B cell (primary cell): ENCODE results near the gene ASB2. TPM values are rescaled to one million over a fixed set of nuclear protein-coding genes. Genes with fewer than 3 reads are reported as not detected.

Experiments
- ATAC-seq: fragments of 200-7000 bp; cut with Tn5 transposase; one replicate; pipeline ENCODE4 v1.10.0; 2021; ENCODE audit warnings: low read depth, mild to moderate bottlenecking, moderate number of reproducible peaks, moderate library complexity
- CTCF ChIA-PET: fragments of 350-600 bp; sonication (Branson Sonifier 250); formaldehyde crosslinking; loops from one replicate; lab custom pipeline; 2021; ENCODE audit warnings: antibody characterized with exemption, inconsistent platforms; lab: Charles Lee
- POLR2A ChIA-PET: fragments of 350-600 bp; sonication (Branson Sonifier 250); formaldehyde crosslinking; loops from one replicate; lab custom pipeline; 2021; ENCODE audit warnings: antibody characterized with exemption; lab: Charles Lee
- DNase-seq: peaks from one replicate; pipeline ENCODE4 v3.0.0; 2013
- H2AFZ ChIP-seq: 2 replicates; pipeline ENCODE4 v1.6.1; 2012; ENCODE audit warnings: mild to moderate bottlenecking, low read depth, low read length; ENCODE audit not compliant: insufficient read depth, poor library complexity, severe bottlenecking
- H3K27ac ChIP-seq, 2 donors: 1 replicate in 1 of 2; 2 replicates in 1 of 2; pipeline ENCODE4 v1.5.1; 2012 to 2013; ENCODE audit warnings: low read length in 2 of 2, mild to moderate bottlenecking in 2 of 2, moderate library complexity in 1 of 2
- H3K27me3 ChIP-seq, 4 experiments: fragments of 200-600 bp in 1 of 4; sonication (generic) in 1 of 4; replicated peaks in 1 of 4; 1 replicate in 2 of 4; 2 replicates in 2 of 4; pipeline versions ENCODE4 v1.6.1 to v1.7.0; 2013 to 2016; ENCODE audit warnings: low read length in 3 of 4, mild to moderate bottlenecking in 2 of 4, mixed read lengths in 1 of 4, moderate library complexity in 1 of 4; ENCODE audit not compliant: insufficient read depth in 4 of 4, control insufficient read depth in 3 of 4; ENCODE audit errors: control extremely low read depth in 1 of 4
- H3K36me3 ChIP-seq, 2 experiments: replicated peaks in 1 of 2; 1 replicate in 1 of 2; 2 replicates in 1 of 2; pipeline versions ENCODE4 v1.6.1 to v1.7.1; 2013; ENCODE audit warnings: low read length in 1 of 2; ENCODE audit not compliant: insufficient read depth in 2 of 2, control insufficient read depth in 1 of 2; ENCODE audit errors: control extremely low read depth in 1 of 2, extremely low read depth in 1 of 2
- H3K4me1 ChIP-seq, 2 donors: fragments of 200-600 bp in 1 of 2; sonication (generic) in 1 of 2; 1 replicate in 1 of 2; 2 replicates in 1 of 2; pipeline versions ENCODE4 v1.5.1 to v1.6.1; 2013 to 2017; ENCODE audit warnings: low read length in 2 of 2; ENCODE audit not compliant: control insufficient read depth in 2 of 2, insufficient read depth in 2 of 2
- H3K4me2 ChIP-seq: replicated peaks from 2 replicates; pipeline ENCODE3; 2012; ENCODE audit warnings: mild to moderate bottlenecking, low read depth, low read length; ENCODE audit not compliant: poor library complexity, severe bottlenecking
- H3K4me3 ChIP-seq, 5 experiments: fragments of 200-600 bp in 1 of 5; sonication (generic) in 1 of 5; 1 replicate in 3 of 5; 2 replicates in 2 of 5; pipeline versions ENCODE4 v1.5.1 to v1.7.0; 2011 to 2016; ENCODE audit warnings: low read length in 4 of 5, mild to moderate bottlenecking in 4 of 5, low read depth in 2 of 5, control low read depth in 1 of 5, moderate library complexity in 1 of 5; ENCODE audit not compliant: insufficient read depth in 1 of 5; ENCODE audit errors: control extremely low read depth in 1 of 5, extremely low read depth in 1 of 5
- H3K79me2 ChIP-seq: fragments of 200-600 bp; sonication (generic); one replicate; pipeline ENCODE4 v1.6.0; 2016; ENCODE audit warnings: low read length; ENCODE audit not compliant: control insufficient read depth, insufficient read depth
- H3K9ac ChIP-seq: fragments of 200-600 bp; sonication (generic); 2 replicates; pipeline ENCODE4 v1.6.1; 2017; ENCODE audit warnings: mild to moderate bottlenecking, low read length, moderate library complexity
- H3K9me3 ChIP-seq, 3 donors: one replicate each; pipeline versions ENCODE4 v1.6.1 to v1.7.1; 2013; ENCODE audit warnings: low read length in 2 of 3; ENCODE audit not compliant: control insufficient read depth in 2 of 3, insufficient read depth in 1 of 3; ENCODE audit errors: control extremely low read depth in 1 of 3
- H4K20me1 ChIP-seq: 2 replicates; pipeline ENCODE4 v1.6.0; 2012; ENCODE audit warnings: mild to moderate bottlenecking, low read length; ENCODE audit not compliant: insufficient read depth, control insufficient read depth, poor library complexity, severe bottlenecking
- H3K27ac Mint-ChIP-seq: one replicate; pipeline ENCODE4 v1.8.0; 2021; ENCODE audit warnings: mixed read lengths
- H3K27me3 Mint-ChIP-seq: one replicate; pipeline ENCODE4 v1.8.0; 2021; ENCODE audit warnings: mixed read lengths
- H3K4me1 Mint-ChIP-seq: one replicate; pipeline ENCODE4 v1.8.0; 2021; ENCODE audit warnings: mixed read lengths
- H3K4me3 Mint-ChIP-seq: one replicate; pipeline ENCODE4 v1.8.0; 2021; ENCODE audit warnings: mixed read lengths
- H3K9me3 Mint-ChIP-seq: one replicate; pipeline ENCODE4 v1.8.0; 2022; ENCODE audit warnings: mixed read lengths; ENCODE audit not compliant: insufficient read depth
- CTCF ChIP-seq: fragments of 200-600 bp; IDR thresholded peaks from one replicate; pipeline ENCODE4 v1.8.0; 2022; ENCODE audit warnings: antibody characterized with exemption, mild to moderate bottlenecking
- EZH2 ChIP-seq: IDR thresholded peaks from 2 replicates; pipeline ENCODE4 v1.6.1; 2012; ENCODE audit warnings: borderline replicate concordance, low read depth, mild to moderate bottlenecking, moderate library complexity, low read length; ENCODE audit not compliant: insufficient read depth, poor library complexity, severe bottlenecking
- WGBS: methylation state at CpG from one replicate; pipeline ENCODE4 v1.1.5; 2013; ENCODE audit warnings: missing lambda C conversion rate; ENCODE audit not compliant: insufficient coverage; 5-methylcytosine and 5-hydroxymethylcytosine counted together
- intact Hi-C: fragments of 100-400 bp; cut with micrococcal nuclease; formaldehyde crosslinking; loops from one replicate; pipeline ENCODE4 v1.10.0; 2022
- polyA plus RNA-seq: library from polyadenylated mRNA; depleted of rRNA; stranded (reverse); fragments of >200 nt; gene quantifications from 2 replicates; pipeline ENCODE4 v1.2.3, GENCODE V29; 2012
- total RNA-seq, 2 donors: library from RNA; stranded (reverse); fragments of 120-200 nt in 1 of 2; gene quantifications; 1 replicate in 1 of 2; 2 replicates in 1 of 2; pipeline versions ENCODE4 v1.2.3 to v1.2.4, GENCODE V29; 2013 to 2022

The ASB2 gene
- total and polyA plus RNA-seq, 2 donors (not counting 1 experiment from before 2014, with no cell fraction given) = 1.5 to 2.7 TPM

DNA sequence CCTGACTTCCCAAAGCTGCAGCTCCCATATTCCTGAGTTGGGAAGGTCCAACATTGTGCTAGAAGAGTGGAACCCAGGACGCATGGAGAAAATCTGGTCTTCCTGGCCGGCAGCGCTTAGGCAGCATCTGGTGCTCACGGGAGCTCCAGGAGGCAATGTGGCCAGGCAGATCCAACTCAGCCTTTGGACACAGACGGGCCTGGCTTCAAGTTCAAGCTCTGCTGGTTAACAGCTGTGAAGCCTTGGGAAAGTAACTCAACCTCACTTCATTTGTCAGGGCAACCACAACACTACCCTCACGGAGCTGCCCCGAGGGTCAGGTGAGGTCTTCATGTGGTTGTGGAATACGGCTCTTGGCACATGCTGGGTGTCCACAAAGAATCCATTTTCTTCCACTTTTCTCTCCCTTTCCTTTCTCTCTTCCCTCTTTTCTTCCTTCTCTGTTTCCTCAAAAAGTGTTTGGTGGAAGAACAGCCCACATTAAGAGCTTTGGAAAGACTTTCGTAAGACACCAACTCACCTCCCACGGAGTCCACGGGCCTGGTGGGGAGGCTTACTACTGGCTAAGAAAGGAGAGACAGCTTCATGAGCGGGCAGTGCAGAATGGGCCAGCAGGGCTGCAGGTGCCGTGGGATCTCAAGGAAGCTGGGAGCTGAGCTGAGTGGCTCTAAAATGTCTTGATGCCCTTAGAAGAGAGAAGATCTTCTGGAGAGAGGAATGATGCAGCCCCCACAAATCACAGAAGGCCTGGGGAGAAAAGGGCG lies 51.6 kb downstream of the ASB2 start:
- H3K4me3 ChIP-seq = no peak overlapping the region
- Mint-ChIP-seq H3K4me3 (no peak overlapping the region), H3K9me3 (no peaks in the 10 kb centered on the region), H3K4me1 (no peaks in the 10 kb centered on the region), H3K27ac (no peak overlapping the region), H3K27me3 (no peaks in the 10 kb centered on the region)
- H3K27ac ChIP-seq = no peak overlapping the region
- no peaks in the 10 kb centered on the region for H3K4me1 ChIP-seq
- no peak overlapping the region for H3K4me2 ChIP-seq
- no peak overlapping the region for H3K9ac ChIP-seq
- POLR2A ChIA-PET = no interaction called here
- no peaks in the 10 kb centered on the region for H4K20me1 ChIP-seq
- H3K9me3 ChIP-seq = peaks cover 0 to 7% (median under 1%) of the 10 kb centered on the region in 3 donors
- DNase-seq = no peak
- no peak for TF ChIP-seq CTCF
- no peak for TF ChIP-seq EZH2
- intact Hi-C loops = no loop called here
- WGBS = 88% methylated on average over 8 of the region's 14 CpGs
- ATAC-seq = no peak
- H2AFZ ChIP-seq = no peak overlapping the region
- H3K27me3 ChIP-seq = no peaks in the 10 kb centered on the region
- H3K79me2 ChIP-seq = no peaks in the 10 kb centered on the region
- CTCF ChIA-PET = interaction anchor here (1.4 to 1.6 kb wide), 2 partner anchors 75 to 76 kb away, joined by 3 to 6 read pairs; no protein-coding TSS in a partner anchor
- no peaks in the 10 kb centered on the region for H3K36me3 ChIP-seq

- Mint-ChIP-seq H3K27me3 (peaks cover 2% of the 10 kb centered on the region), H3K9me3 (peaks cover 2% of the 10 kb centered on the region), H3K4me1 (no peaks in the 10 kb centered on the region), H3K27ac (no peak overlapping the region), H3K4me3 (no peak overlapping the region)
- Histone ChIP-seq H3K79me2 (no peaks in the 10 kb centered on the region), H2AFZ (no peak overlapping the region), H3K4me2 (no peak overlapping the region), H3K4me3 (no peak overlapping the region), H4K20me1 (no peaks in the 10 kb centered on the region), H3K27me3 (peaks cover 0 to under 1% (median 0%) of the 10 kb centered on the region in 4 experiments), H3K4me1 (no peaks in the 10 kb centered on the region), H3K36me3 (no peaks in the 10 kb centered on the region), H3K9me3 (peaks cover 0 to 7% (median 5%) of the 10 kb centered on the region in 3 donors), H3K9ac (no peak overlapping the region), H3K27ac (no peak overlapping the region)
- WGBS = 93% methylated on average over 8 of the region's 8 CpGs
- ATAC-seq = no peak
- CTCF ChIA-PET = interaction anchor here (1.1 to 1.6 kb wide), 5 partner anchors 16 to 113 kb away, joined by 3 to 6 read pairs (median 3); no protein-coding TSS in a partner anchor
- no peak for DNase-seq
- no peak for TF ChIP-seq CTCF
- POLR2A ChIA-PET = no interaction called here
- intact Hi-C loops = no loop called here
Observed at GRCh38 chr14:93923626-93924025, 52.7 kb downstream of the ASB2 start.
